ENCODE results near the gene ULK4. TPM values are rescaled to one million over a fixed set of nuclear protein-coding genes. Genes with fewer than 3 reads are reported as not detected.

The ULK4 gene
- total and polyA plus RNA-seq, 2 donors (not counting 1 experiment from before 2014, with no cell fraction given), result 9.1 to 9.7 TPM

GRCh38 chr3:41854956-41855355 is 106.9 kb downstream of the ULK4 start:
- H3K9ac ChIP-seq (ENCODE audit: insufficient read depth, low read length), result no peak overlapping the region
- no peaks in the 10 kb centered on the region for H3K4me1 ChIP-seq (ENCODE audit: control insufficient read depth, extremely low read depth, insufficient read depth, low read length)
- no peak overlapping the region for H3K27ac ChIP-seq (ENCODE audit: insufficient read depth, low read length)
- TF ChIP-seq EZH2 (IDR thresholded peaks at IDR 0.05; ENCODE audit: low read length, missing control alignments), result no peak
- no peaks in the 10 kb centered on the region for H3K27me3 ChIP-seq (ENCODE audit: control insufficient read depth, insufficient read depth, low read length)
- H3K9me3 ChIP-seq (ENCODE audit: control insufficient read depth, insufficient read depth, low read depth, low read length), result no peaks in the 10 kb centered on the region
- no peak overlapping the region for H3K4me2 ChIP-seq (ENCODE audit: extremely low read depth, insufficient read depth, low read length)
- H3K4me3 ChIP-seq (replicated peaks in 1 of 4; ENCODE audit: control extremely low read depth in 1 of 4, insufficient read depth in 1 of 4, low read depth in 3 of 4, low read length in 4 of 4), result no peak overlapping the region
- DNase-seq (ENCODE audit: low read depth in 2 of 2), result no peak
- no peaks in the 10 kb centered on the region for H3K36me3 ChIP-seq (ENCODE audit: control insufficient read depth, insufficient read depth, low read length)
- no peak overlapping the region for H2AFZ ChIP-seq (ENCODE audit: low read length)
- no peaks in the 10 kb centered on the region for H3K79me2 ChIP-seq (ENCODE audit: control insufficient read depth, insufficient read depth, low read length)
- no peaks in the 10 kb centered on the region for H4K20me1 ChIP-seq (ENCODE audit: control insufficient read depth, extremely low read depth, insufficient read depth, low read length)

- Histone ChIP-seq H3K27me3 (ENCODE audit: control insufficient read depth, insufficient read depth, low read length) (no peaks in the 10 kb centered on the region), H3K79me2 (ENCODE audit: control insufficient read depth, insufficient read depth, low read length) (no peaks in the 10 kb centered on the region), H4K20me1 (ENCODE audit: control insufficient read depth, extremely low read depth, insufficient read depth, low read length) (no peaks in the 10 kb centered on the region), H3K4me1 (ENCODE audit: control insufficient read depth, extremely low read depth, insufficient read depth, low read length) (no peaks in the 10 kb centered on the region), H3K4me3 (replicated peaks in 1 of 4; ENCODE audit: control extremely low read depth in 1 of 4, insufficient read depth in 1 of 4, low read depth in 3 of 4, low read length in 4 of 4) (no peak overlapping the region), H3K36me3 (ENCODE audit: control insufficient read depth, insufficient read depth, low read length) (no peaks in the 10 kb centered on the region), H2AFZ (ENCODE audit: low read length) (no peak overlapping the region), H3K9ac (ENCODE audit: insufficient read depth, low read length) (no peak overlapping the region), H3K9me3 (ENCODE audit: control insufficient read depth, insufficient read depth, low read depth, low read length) (no peaks in the 10 kb centered on the region), H3K27ac (ENCODE audit: insufficient read depth, low read length) (no peak overlapping the region), H3K4me2 (ENCODE audit: extremely low read depth, insufficient read depth, low read length) (no peak overlapping the region)
- TF ChIP-seq EZH2 (IDR thresholded peaks at IDR 0.05; ENCODE audit: low read length, missing control alignments), result no peak
- TF ChIP-seq CTCF (conservative IDR thresholded peaks at IDR 0.05 in 1 of 2, IDR thresholded peaks at IDR 0.05 in 1 of 2; ENCODE audit: low read depth in 1 of 2, low read length in 2 of 2), result no peak
- DNase-seq (ENCODE audit: low read depth in 2 of 2), result peak; percentile 7 to 8
Measured at GRCh38 chr3:41853540-41854196, 108.2 kb downstream of the ULK4 start.

GRCh38 chr3:41848753-41849574 is 112.9 kb downstream of the ULK4 start:
- Histone ChIP-seq H3K9ac (ENCODE audit: insufficient read depth, low read length) (no peak overlapping the region), H3K4me1 (ENCODE audit: control insufficient read depth, extremely low read depth, insufficient read depth, low read length) (no peaks in the 10 kb centered on the region), H4K20me1 (ENCODE audit: control insufficient read depth, extremely low read depth, insufficient read depth, low read length) (no peaks in the 10 kb centered on the region), H3K27ac (ENCODE audit: insufficient read depth, low read length) (no peak overlapping the region), H3K4me3 (replicated peaks in 1 of 4; ENCODE audit: control extremely low read depth in 1 of 4, insufficient read depth in 1 of 4, low read depth in 3 of 4, low read length in 4 of 4) (no peak overlapping the region), H3K79me2 (ENCODE audit: control insufficient read depth, insufficient read depth, low read length) (no peaks in the 10 kb centered on the region), H2AFZ (ENCODE audit: low read length) (no peak overlapping the region), H3K27me3 (ENCODE audit: control insufficient read depth, insufficient read depth, low read length) (no peaks in the 10 kb centered on the region), H3K4me2 (ENCODE audit: extremely low read depth, insufficient read depth, low read length) (no peak overlapping the region), H3K36me3 (ENCODE audit: control insufficient read depth, insufficient read depth, low read length) (no peaks in the 10 kb centered on the region), H3K9me3 (ENCODE audit: control insufficient read depth, insufficient read depth, low read depth, low read length) (no peaks in the 10 kb centered on the region)
- no peak for TF ChIP-seq CTCF (conservative IDR thresholded peaks at IDR 0.05 in 1 of 2, IDR thresholded peaks at IDR 0.05 in 1 of 2; ENCODE audit: low read depth in 1 of 2, low read length in 2 of 2)
- no peak for TF ChIP-seq EZH2 (IDR thresholded peaks at IDR 0.05; ENCODE audit: low read length, missing control alignments)
- DNase-seq (ENCODE audit: low read depth in 2 of 2), result peak in 1 of 2 donors; percentile 30
